Fibroblast of pulmonary artery (primary cell): Measurements from ENCODE around the gene SCAMP4.
A peak's percentile ranks its signal among the peaks of the same experiment; 100 is the strongest.

Experiments used
- DNase-seq: peaks from one replicate; pipeline ENCODE4 v3.0.0-alpha.2; 2010; ENCODE audit warnings: low read depth
- H3K4me3 ChIP-seq: replicated peaks from 2 replicates; pipeline ENCODE4 v1.5.1; 2011; ENCODE audit warnings: low read depth, mild to moderate bottlenecking, control low read depth, low read length, moderate library complexity
- CTCF ChIP-seq: IDR thresholded peaks from 2 replicates; pipeline ENCODE4 v1.5.1; 2011; ENCODE audit warnings: mild to moderate bottlenecking, control low read depth, low read length, inconsistent platforms; ENCODE audit errors: missing control alignments

SCAMP4 gene

GRCh38 chr19:1923319-1923718 lies 18.1 kb downstream of the SCAMP4 start:
- no peak overlapping the region for H3K4me3 ChIP-seq
- DNase-seq = no peak
- no peak for TF ChIP-seq CTCF

GRCh38 chr19:1924320-1924961 lies 19.2 kb downstream of the SCAMP4 start:
- no peak overlapping the region for H3K4me3 ChIP-seq
- DNase-seq = no peak
- TF ChIP-seq CTCF = no peak

GRCh38 chr19:1925544-1925943 lies 20.3 kb downstream of the SCAMP4 start:
- no peak for TF ChIP-seq CTCF
- no peak overlapping the region for H3K4me3 ChIP-seq
- no peak for DNase-seq

GRCh38 chr19:1929021-1929742 lies 24.0 kb downstream of the SCAMP4 start:
- DNase-seq = peak; percentile 74
- TF ChIP-seq CTCF = peak; percentile 74
- peak overlapping the region; percentile 38 for H3K4me3 ChIP-seq

- TF ChIP-seq CTCF = no peak
- DNase-seq = no peak
- H3K4me3 ChIP-seq = no peak overlapping the region
Measured at GRCh38 chr19:1931445-1931844, 26.2 kb downstream of the SCAMP4 start.

GRCh38 chr19:1932395-1932794 lies 27.2 kb downstream of the SCAMP4 start:
- no peak overlapping the region for H3K4me3 ChIP-seq
- DNase-seq = no peak
- no peak for TF ChIP-seq CTCF

- no peak overlapping the region for H3K4me3 ChIP-seq
- TF ChIP-seq CTCF = no peak
- DNase-seq = no peak
Measured at GRCh38 chr19:1933244-1933643, 28.0 kb downstream of the SCAMP4 start.
